GM19240 (cell line): Measurements from ENCODE around the gene C9orf43.
"Not testable (repeated sequence)": the region's sequence is repeated elsewhere in the genome, so short reads cannot be mapped to it uniquely, and the experiment has no call there.

ENCODE experiments used
- DNase-seq: peaks from one replicate; pipeline ENCODE4 v3.0.0; 2011; ENCODE audit warnings: low spot score; ENCODE audit not compliant: insufficient read length

The C9orf43 gene

GRCh38 chr9:113381441-113381840 lies 29.1 kb upstream of the C9orf43 start:
- DNase-seq: not testable (repeated sequence)

DNA sequence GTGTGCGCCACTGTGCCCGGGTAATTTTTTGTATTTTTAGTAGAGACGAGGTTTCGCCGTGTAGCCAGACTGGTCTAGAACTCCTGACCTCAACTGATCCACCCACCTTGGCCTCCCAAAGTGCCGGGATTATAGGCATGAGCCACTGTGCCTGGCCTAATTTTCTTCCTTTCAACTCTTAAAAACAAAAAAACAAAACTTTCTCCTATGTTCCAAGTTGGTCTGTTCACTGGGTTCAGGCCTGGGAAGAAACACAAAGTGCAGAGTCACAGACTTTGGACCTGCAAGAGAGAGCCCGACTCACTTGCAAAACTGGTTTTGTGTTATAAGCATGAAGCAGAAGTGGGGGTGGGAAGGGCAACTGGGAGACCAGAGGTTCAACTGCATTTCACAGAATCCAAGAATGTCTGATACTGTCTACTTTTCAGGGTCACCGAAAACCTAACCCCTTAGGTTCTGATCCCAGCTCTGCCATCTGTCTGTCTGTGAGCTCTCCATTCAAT lies 28.6 kb upstream of the C9orf43 start:
- no peak for DNase-seq

DNA sequence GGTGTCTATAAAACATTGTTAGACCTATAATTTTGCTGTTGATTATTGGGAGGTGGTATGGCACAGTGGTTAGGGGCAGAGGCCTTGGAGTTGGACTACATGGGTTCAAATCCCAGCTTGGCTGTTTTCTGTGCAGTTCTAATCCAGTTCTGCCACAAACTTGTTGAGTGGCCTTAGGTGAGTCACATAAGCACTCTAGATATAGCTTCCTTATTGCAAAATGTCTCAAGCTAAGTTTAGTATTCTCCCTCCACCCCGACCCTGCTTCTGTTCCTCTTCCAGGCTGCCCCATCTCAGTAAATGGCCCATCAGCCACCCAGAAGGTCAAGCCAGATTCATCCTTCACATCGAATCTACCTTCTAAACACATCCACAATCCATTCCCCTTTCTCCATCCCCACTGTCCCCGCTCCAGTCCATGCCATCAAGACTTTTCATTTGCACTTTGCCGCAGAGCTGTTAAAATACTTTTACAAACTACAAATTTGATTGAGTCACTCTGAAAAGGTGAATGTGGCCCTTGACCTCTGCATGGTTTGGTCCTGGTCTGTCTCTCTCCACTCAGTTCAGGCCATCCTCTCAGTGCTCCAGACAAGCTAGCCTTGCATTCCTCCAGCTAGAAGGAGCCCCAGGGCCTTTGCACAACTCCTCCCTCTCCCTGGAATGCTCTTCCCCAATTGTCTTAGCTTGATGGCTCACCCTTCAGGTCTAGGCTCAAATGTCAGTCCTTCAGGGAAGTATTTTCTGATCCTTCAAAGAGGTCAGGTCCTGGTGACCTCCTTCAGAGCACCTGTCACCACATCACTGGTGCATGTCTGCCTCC lies 23.8 kb upstream of the C9orf43 start:
- DNase-seq: no peak

- no peak for DNase-seq
These were observed 22.9 kb upstream of the C9orf43 start for GRCh38 chr9:113387560-113388230.

GRCh38 chr9:113388833-113389232 lies 21.7 kb upstream of the C9orf43 start:
- no peak for DNase-seq

DNA sequence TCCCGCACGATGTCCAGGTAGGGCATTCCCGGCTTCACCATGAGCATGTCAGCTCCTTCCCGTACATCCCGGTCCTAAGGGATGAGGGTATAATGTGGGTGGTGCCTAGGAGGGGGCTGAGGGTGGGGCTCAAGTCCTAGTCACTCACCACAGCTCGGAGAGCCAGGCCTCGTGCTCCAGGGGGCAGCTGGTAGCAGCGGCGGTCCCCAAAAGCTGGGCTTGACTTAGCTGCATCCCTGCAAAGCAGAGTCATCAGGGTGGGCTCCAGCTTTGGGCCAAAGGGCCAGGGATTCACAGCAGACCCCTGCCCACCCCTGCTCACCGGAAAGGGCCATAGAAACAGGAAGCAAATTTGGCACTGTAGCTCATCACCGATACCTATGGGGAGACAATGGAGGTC lies 21.1 kb upstream of the C9orf43 start:
- DNase-seq: no peak

- DNase-seq: no peak
These were observed 20.2 kb upstream of the C9orf43 start for GRCh38 chr9:113390192-113390960.

DNA sequence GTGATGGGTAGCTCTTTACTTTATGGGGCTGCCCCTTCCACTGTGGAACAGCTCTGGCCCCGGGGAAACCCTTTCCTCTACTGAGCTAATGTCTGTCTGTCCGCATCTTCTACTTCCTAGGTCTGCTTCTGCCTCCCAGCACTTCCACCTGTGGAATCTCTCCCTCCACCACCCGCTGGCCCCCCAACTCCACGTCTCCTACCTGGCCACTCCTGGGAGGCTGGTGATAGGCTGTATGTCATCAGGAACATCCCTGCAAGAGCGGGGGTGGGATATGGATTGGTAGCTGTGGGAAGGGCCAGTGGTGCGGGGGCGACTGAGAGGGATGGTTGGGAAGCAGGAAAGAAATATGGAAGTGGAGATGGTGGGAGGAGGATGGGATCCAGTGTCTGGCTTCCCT lies 18.6 kb upstream of the C9orf43 start:
- no peak for DNase-seq

DNA sequence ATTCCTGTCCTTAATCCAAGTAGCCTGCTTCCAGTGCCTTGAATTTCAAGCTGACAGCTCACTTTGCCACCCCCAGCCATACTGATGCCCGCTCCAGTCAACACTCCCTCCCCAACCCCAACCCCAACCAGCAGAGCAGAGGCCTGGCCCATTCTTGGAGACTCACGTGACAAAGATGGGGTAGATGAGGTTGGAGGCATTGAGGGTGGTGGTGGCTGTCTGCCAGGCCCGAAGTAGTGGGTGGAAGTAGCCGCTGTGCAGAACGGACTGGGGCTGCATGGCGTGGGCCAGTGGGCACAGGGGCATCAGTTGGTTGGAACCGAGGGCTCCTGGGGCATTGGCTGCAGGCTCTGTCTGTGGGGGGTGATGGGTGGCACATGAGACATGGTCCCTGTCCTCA lies 17.3 kb upstream of the C9orf43 start:
- no peak for DNase-seq

GRCh38 chr9:113395000-113395861 lies 15.3 kb upstream of the C9orf43 start:
- no peak for DNase-seq

- no peak for DNase-seq
These were observed 13.3 kb upstream of the C9orf43 start for GRCh38 chr9:113397203-113397631.

DNA sequence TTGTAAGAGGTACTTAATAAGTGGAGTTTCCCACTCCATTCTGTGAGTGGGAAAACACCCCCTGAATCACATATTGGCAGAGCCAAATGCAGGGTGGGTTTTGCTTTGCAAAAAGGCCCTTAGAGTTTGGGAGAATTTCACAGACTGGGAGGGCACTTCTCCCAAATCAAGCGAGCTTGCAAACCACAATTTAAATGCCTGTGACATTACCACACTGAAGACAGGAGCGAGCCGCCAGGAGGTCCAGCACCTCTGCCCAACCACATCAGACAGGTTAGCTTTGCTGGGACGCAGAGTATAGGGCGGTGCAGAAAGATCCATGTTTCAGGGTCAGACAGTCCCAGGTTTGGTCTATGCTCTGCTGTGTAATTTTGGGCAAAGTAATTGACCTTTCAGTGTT lies 11.8 kb upstream of the C9orf43 start:
- DNase-seq: no peak

DNA sequence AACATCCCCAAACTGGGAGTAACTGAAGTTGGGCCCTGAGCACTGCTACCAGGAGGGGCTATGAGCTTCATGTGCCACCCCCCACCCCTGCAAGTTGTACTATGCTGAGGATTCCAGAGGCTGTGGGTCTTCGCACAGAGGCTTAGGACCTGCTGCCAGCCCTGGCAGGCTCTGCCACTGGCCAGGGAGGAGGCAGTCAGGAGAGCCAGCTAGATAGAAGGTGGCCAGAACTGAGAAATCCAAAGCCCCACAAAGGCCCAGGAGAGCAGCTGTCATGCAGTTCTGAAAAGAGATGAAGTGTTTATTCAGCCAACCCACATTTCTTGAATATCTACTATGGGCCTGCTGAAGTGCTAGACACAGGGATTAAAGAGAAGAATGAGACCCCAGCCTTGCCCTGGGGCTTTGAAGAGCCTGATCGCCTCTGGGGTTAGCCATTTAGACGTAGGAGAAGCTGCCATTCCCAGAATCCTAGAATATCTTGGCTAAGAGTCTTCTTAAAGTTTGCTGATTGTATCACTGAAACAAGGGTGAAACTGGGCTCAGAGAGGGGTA lies 10.8 kb upstream of the C9orf43 start:
- no peak for DNase-seq

- DNase-seq: peak; percentile 94
These were observed 9.3 kb upstream of the C9orf43 start, which contains the start of gene ALAD for GRCh38 chr9:113401027-113401792. Gene ALAD, minus strand, starts transcription at chr9:113401284. Its CDS starts 7,725 bp downstream, at chr9:113393559.

- no peak for DNase-seq
These were observed 6.9 kb upstream of the C9orf43 start for GRCh38 chr9:113403646-113404045.

DNA sequence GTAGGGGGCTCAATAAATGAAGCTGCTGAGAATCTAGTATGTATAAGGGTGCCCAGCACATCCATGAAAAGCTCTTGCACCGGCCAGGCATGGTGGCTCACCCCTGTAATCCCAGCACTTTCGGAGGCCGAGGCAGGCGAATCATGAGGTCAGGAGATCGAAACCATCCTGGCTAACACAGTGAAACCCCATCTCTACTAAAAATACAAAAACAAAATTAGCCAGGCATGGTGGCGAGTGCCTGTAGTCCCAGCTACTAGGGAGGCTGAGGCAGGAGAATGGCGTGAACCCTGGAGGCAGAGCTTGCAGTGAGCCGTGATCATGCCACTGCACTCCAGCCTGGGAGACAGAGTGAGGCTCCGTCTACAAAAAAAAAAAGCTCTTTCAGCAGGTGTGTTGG lies 4.2 kb upstream of the C9orf43 start:
- DNase-seq: not testable (repeated sequence)

GRCh38 chr9:113406873-113407511 lies 3.6 kb upstream of the C9orf43 start:
- not testable (repeated sequence) for DNase-seq

- DNase-seq: no peak
These were observed 1.1 kb upstream of the C9orf43 start for GRCh38 chr9:113409481-113409880.

GRCh38 chr9:113409883-113410206 lies 702 bp upstream of the C9orf43 start:
- DNase-seq: no peak
